WTC11 (cell line): Measurements from ENCODE around the gene PUDP. TPM values are rescaled to one million over a fixed set of nuclear protein-coding genes. Genes with fewer than 3 reads are reported as not detected.
A peak's percentile ranks its signal among the peaks of the same experiment; 100 is the strongest.
"Not testable (repeated sequence)": the region's sequence is repeated elsewhere in the genome, so short reads cannot be mapped to it uniquely, and the experiment has no call there.

ENCODE experiments used
- ATAC-seq: fragments of 200-7000 bp; cut with Tn5 transposase; 2 replicates; pipeline ENCODE4 v1.10.0; 2021; ENCODE audit warnings: mild to moderate bottlenecking, moderate library complexity
- CTCF ChIA-PET: fragments of 300-600 bp; sonication (Branson Sonifier 250); formaldehyde crosslinking; loops from one replicate; lab custom pipeline; 2021; ENCODE audit warnings: antibody characterized with exemption; lab: Charles Lee
- POLR2A ChIA-PET: fragments of 350-600 bp; sonication (Branson Sonifier 250); formaldehyde crosslinking; loops from one replicate; lab custom pipeline; 2021; ENCODE audit warnings: antibody characterized with exemption; lab: Charles Lee
- DNase-seq: peaks from one replicate; pipeline ENCODE4 v3.0.0; 2021; ENCODE audit warnings: low spot score
- H3K27ac Mint-ChIP-seq: 2 replicates; pipeline ENCODE4 v1.8.0; 2021; ENCODE audit warnings: mixed read lengths
- H3K27me3 Mint-ChIP-seq: 2 replicates; pipeline ENCODE4 v1.8.0; 2021; ENCODE audit warnings: low read depth, mild to moderate bottlenecking, moderate library complexity, mixed read lengths
- H3K36me3 Mint-ChIP-seq: 2 replicates; pipeline ENCODE4 v1.8.0; 2021; ENCODE audit warnings: mixed read lengths
- H3K4me1 Mint-ChIP-seq: 2 replicates; pipeline ENCODE4 v1.8.0; 2022; ENCODE audit warnings: mixed read lengths
- H3K4me3 Mint-ChIP-seq: 2 replicates; pipeline ENCODE4 v1.8.0; 2021; ENCODE audit warnings: mild to moderate bottlenecking, moderate library complexity, mixed read lengths
- H3K9me3 Mint-ChIP-seq: 2 replicates; pipeline ENCODE4 v1.8.0; 2021; ENCODE audit warnings: mixed read lengths
- E2F1 ChIP-seq: sonication (generic); formaldehyde crosslinking; IDR thresholded peaks from 2 replicates; pipeline ENCODE4 v1.8.0; 2022; ENCODE audit warnings: mild to moderate bottlenecking, missing genetic modification reagents
- FOXJ3 ChIP-seq: sonication (generic); formaldehyde crosslinking; IDR thresholded peaks from 2 replicates; pipeline ENCODE4 v1.9.0; 2021; ENCODE audit warnings: missing genetic modification reagents, mild to moderate bottlenecking, borderline replicate concordance
- FOXK1 ChIP-seq: sonication (generic); formaldehyde crosslinking; IDR thresholded peaks from 2 replicates; pipeline ENCODE4 v1.8.0; 2022; ENCODE audit warnings: mild to moderate bottlenecking, moderate library complexity, missing genetic modification reagents
- GABPB1 ChIP-seq: sonication (generic); formaldehyde crosslinking; IDR thresholded peaks from 2 replicates; pipeline ENCODE4 v1.8.1; 2023; ENCODE audit warnings: mild to moderate bottlenecking, missing genetic modification reagents
- PRDM15 ChIP-seq: sonication (generic); formaldehyde crosslinking; IDR thresholded peaks from 2 replicates; pipeline ENCODE4 v1.8.0; 2022; ENCODE audit warnings: missing genetic modification reagents
- SMAD3 ChIP-seq: sonication (generic); formaldehyde crosslinking; IDR thresholded peaks from 2 replicates; pipeline ENCODE4 v1.8.0; 2022; ENCODE audit warnings: missing genetic modification reagents, mild to moderate bottlenecking, borderline replicate concordance
- SOX15 ChIP-seq: fragments of 250-450 bp; sonication (Bioruptor Pico); IDR thresholded peaks from 2 replicates; pipeline ENCODE4 v1.9.0; 2021; ENCODE audit warnings: mild to moderate bottlenecking
- STAT6 ChIP-seq: sonication (generic); formaldehyde crosslinking; conservative IDR thresholded peaks from 2 replicates; pipeline ENCODE4 v1.8.1; 2023; ENCODE audit warnings: mild to moderate bottlenecking, low read depth, missing genetic modification reagents, moderate library complexity
- ZBTB43 ChIP-seq: sonication (generic); formaldehyde crosslinking; IDR thresholded peaks from 2 replicates; pipeline ENCODE4 v1.8.1; 2023; ENCODE audit warnings: mild to moderate bottlenecking, missing genetic modification reagents
- total RNA-seq: library from RNA; stranded (reverse); gene quantifications from 3 replicates; pipeline ENCODE4 v1.2.3, GENCODE V29; 2021
- TF ChIP-seq, protein P1 (sequence below): fragments of 200-600 bp; IDR thresholded peaks from 2 replicates; pipeline ENCODE4 v1.8.0; 2022; ENCODE audit warnings: antibody characterized with exemption
- TF ChIP-seq, protein P2 (sequence below): fragments of 250-450 bp; sonication (Bioruptor Pico); IDR thresholded peaks from 2 replicates; pipeline ENCODE4 v1.8.0; 2021; ENCODE audit warnings: mild to moderate bottlenecking

PUDP gene
- total RNA-seq, 1 experiment from 2014 or later, result 20.8 TPM

DNA sequence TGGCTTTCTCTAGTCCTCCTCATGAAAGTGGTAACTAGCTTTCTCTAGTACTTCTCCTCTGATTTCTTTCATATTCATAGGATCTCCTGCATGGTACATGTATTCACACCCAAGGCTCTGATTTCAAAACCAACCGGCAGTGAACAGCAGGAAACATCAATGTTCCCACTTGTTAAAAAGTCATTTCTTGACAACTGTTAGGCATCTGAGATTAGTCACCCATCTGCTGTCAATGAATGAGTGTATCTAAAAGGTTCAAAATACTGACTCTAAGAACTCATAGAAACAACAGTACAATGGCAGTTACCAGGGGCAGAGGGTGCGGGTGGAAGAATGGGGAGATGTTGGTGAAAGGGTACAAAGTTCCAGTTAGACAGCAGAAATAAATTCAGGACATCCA lies 31.5 kb upstream of the PUDP start (continued):
- TF ChIP-seq ZBTB43 (CRISPR knock-in tag) (no peak), STAT6 (CRISPR knock-in tag) (no peak), SMAD3 (CRISPR knock-in tag) (no peak)
- TF ChIP-seq, all 79 proteins: peak for 0

GRCh38 chrX:7178859-7179258 lies 30.9 kb upstream of the PUDP start:
- H3K27ac Mint-ChIP-seq, POLR2A ChIA-PET, ATAC-seq, H3K4me3 Mint-ChIP-seq, H3K36me3 Mint-ChIP-seq, CTCF ChIA-PET, H3K4me1 Mint-ChIP-seq, H3K9me3 Mint-ChIP-seq, DNase-seq, H3K27me3 Mint-ChIP-seq: not testable (repeated sequence)

- DNase-seq (peak; percentile 37), ATAC-seq (peak; percentile 41)
- CTCF ChIA-PET, result interaction anchor here (0.9 to 1.2 kb wide), 6 partner anchors 8 to 39 kb away, joined by 3 to 4 read pairs (median 3); no protein-coding TSS in a partner anchor
- no peaks in the 10 kb centered on the region for H3K27me3 Mint-ChIP-seq
- no peaks in the 10 kb centered on the region for H3K4me1 Mint-ChIP-seq
- no peak overlapping the region for H3K4me3 Mint-ChIP-seq
- POLR2A ChIA-PET, result no interaction called here
- TF ChIP-seq, protein P1, sequence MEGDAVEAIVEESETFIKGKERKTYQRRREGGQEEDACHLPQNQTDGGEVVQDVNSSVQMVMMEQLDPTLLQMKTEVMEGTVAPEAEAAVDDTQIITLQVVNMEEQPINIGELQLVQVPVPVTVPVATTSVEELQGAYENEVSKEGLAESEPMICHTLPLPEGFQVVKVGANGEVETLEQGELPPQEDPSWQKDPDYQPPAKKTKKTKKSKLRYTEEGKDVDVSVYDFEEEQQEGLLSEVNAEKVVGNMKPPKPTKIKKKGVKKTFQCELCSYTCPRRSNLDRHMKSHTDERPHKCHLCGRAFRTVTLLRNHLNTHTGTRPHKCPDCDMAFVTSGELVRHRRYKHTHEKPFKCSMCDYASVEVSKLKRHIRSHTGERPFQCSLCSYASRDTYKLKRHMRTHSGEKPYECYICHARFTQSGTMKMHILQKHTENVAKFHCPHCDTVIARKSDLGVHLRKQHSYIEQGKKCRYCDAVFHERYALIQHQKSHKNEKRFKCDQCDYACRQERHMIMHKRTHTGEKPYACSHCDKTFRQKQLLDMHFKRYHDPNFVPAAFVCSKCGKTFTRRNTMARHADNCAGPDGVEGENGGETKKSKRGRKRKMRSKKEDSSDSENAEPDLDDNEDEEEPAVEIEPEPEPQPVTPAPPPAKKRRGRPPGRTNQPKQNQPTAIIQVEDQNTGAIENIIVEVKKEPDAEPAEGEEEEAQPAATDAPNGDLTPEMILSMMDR, result peak; percentile 44; the same call in 1 of the 2 replicates
- TF ChIP-seq, protein P2, sequence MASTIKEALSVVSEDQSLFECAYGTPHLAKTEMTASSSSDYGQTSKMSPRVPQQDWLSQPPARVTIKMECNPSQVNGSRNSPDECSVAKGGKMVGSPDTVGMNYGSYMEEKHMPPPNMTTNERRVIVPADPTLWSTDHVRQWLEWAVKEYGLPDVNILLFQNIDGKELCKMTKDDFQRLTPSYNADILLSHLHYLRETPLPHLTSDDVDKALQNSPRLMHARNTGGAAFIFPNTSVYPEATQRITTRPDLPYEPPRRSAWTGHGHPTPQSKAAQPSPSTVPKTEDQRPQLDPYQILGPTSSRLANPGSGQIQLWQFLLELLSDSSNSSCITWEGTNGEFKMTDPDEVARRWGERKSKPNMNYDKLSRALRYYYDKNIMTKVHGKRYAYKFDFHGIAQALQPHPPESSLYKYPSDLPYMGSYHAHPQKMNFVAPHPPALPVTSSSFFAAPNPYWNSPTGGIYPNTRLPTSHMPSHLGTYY (CRISPR knock-in tag), result no peak
- TF ChIP-seq FOXJ3 (CRISPR knock-in tag), result no peak
- TF ChIP-seq E2F1, result no peak
- no peak for TF ChIP-seq GABPB1
- no peak for TF ChIP-seq SOX15
- peak; percentile 63 for TF ChIP-seq PRDM15 (CRISPR knock-in tag)
- no peak for TF ChIP-seq FOXK1
- no peak overlapping the region for H3K27ac Mint-ChIP-seq
- no peaks in the 10 kb centered on the region for H3K36me3 Mint-ChIP-seq
- H3K9me3 Mint-ChIP-seq, result peaks cover 6% of the 10 kb centered on the region
Observed at GRCh38 chrX:7170898-7171297, 22.9 kb upstream of the PUDP start.
